ENCODE results near the gene ATP8A2.

DNA sequence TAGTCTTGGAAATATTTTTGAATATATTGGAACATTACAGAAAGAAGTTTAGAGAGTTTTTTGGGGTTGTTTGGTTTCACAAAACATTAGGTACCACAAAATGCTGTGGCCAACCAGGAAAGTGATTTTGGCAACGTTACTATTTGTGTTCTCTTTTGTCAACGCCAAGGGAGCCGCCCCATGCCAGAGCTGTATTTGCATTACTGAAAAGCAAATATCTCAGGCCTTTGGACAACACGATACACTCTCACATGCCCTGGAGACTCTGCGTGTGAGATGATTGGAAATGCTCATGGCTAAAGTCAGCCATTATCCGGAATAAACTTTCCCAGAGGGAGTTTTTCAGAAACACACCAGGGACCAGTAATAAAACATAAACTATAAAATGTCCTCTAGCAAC is 355.5 kb downstream of the ATP8A2 start:
- TF ChIP-seq POLR2A (IDR thresholded peaks at IDR 0.05; ENCODE audit: low read length) (no peak), GATA1 (IDR thresholded peaks at IDR 0.05; ENCODE audit: low read depth, low read length) (no peak)
